ENCODE measurements around the gene STAB2.

Gene STAB2

GRCh38 chr12:103799504-103799856, 212.4 kb downstream of the STAB2 start:
- Histone ChIP-seq H3K9me2 (replicated peaks; ENCODE audit: insufficient read depth, low read length) (no peaks in the 10 kb centered on the region), H3K9me3 (replicated peaks; ENCODE audit: insufficient read depth, low read length) (no peaks in the 10 kb centered on the region), H3K27ac (ENCODE audit: low read length) (no peak overlapping the region), H3K36me3 (replicated peaks; ENCODE audit: insufficient read depth, low read length) (no peaks in the 10 kb centered on the region; the same call in 1 of the 2 replicates), H3F3A (ENCODE audit: insufficient read depth, low read length) (no peaks in the 10 kb centered on the region), H3K79me2 (ENCODE audit: low read length) (no peaks in the 10 kb centered on the region), H4K20me1 (ENCODE audit: insufficient read depth, low read length) (no peaks in the 10 kb centered on the region), H3K4me2 (ENCODE audit: low read depth, low read length) (no peak overlapping the region), H3K27me3 (replicated peaks; ENCODE audit: insufficient read depth, low read length) (no peaks in the 10 kb centered on the region), H2AFZ (ENCODE audit: low read length) (no peak overlapping the region), H3K9ac (ENCODE audit: low read length) (no peak overlapping the region), H3K4me1 (ENCODE audit: low read length) (peaks cover 16% of the 10 kb centered on the region), H3K4me3 (ENCODE audit: low read length) (no peak overlapping the region)
- TF ChIP-seq EZH2phosphoT487 (IDR thresholded peaks at IDR 0.05; ENCODE audit: low read length) (no peak), EZH2 (optimal IDR thresholded peaks at IDR 0.05; ENCODE audit: low read depth, low read length) (no peak), CTCF (IDR thresholded peaks at IDR 0.05; ENCODE audit: low read length) (no peak)
- DNase-seq, result no peak

GRCh38 chr12:103799857-103800771, 213.0 kb downstream of the STAB2 start:
- Histone ChIP-seq H3K4me2 (ENCODE audit: low read depth, low read length) (no peak overlapping the region), H3K9ac (ENCODE audit: low read length) (no peak overlapping the region), H3K9me3 (replicated peaks; ENCODE audit: insufficient read depth, low read length) (no peaks in the 10 kb centered on the region), H3K4me3 (ENCODE audit: low read length) (no peak overlapping the region), H3F3A (ENCODE audit: insufficient read depth, low read length) (no peaks in the 10 kb centered on the region), H2AFZ (ENCODE audit: low read length) (no peak overlapping the region), H4K20me1 (ENCODE audit: insufficient read depth, low read length) (no peaks in the 10 kb centered on the region), H3K4me1 (ENCODE audit: low read length) (peaks cover 16% of the 10 kb centered on the region), H3K27ac (ENCODE audit: low read length) (no peak overlapping the region), H3K9me2 (replicated peaks; ENCODE audit: insufficient read depth, low read length) (no peaks in the 10 kb centered on the region), H3K36me3 (replicated peaks; ENCODE audit: insufficient read depth, low read length) (no peaks in the 10 kb centered on the region; the same call in 1 of the 2 replicates), H3K27me3 (replicated peaks; ENCODE audit: insufficient read depth, low read length) (no peaks in the 10 kb centered on the region), H3K79me2 (ENCODE audit: low read length) (no peaks in the 10 kb centered on the region)
- peak; percentile 51 for DNase-seq
- TF ChIP-seq CTCF (IDR thresholded peaks at IDR 0.05; ENCODE audit: low read length) (no peak), EZH2 (optimal IDR thresholded peaks at IDR 0.05; ENCODE audit: low read depth, low read length) (no peak), EZH2phosphoT487 (IDR thresholded peaks at IDR 0.05; ENCODE audit: low read length) (no peak)

- no peaks in the 10 kb centered on the region for H3K27me3 ChIP-seq (replicated peaks; ENCODE audit: insufficient read depth, low read length)
- no peak overlapping the region for H3K9ac ChIP-seq (ENCODE audit: low read length)
- no peaks in the 10 kb centered on the region for H4K20me1 ChIP-seq (ENCODE audit: insufficient read depth, low read length)
- no peaks in the 10 kb centered on the region for H3K9me2 ChIP-seq (replicated peaks; ENCODE audit: insufficient read depth, low read length)
- H3K27ac ChIP-seq (ENCODE audit: low read length), result no peak overlapping the region
- H3K4me2 ChIP-seq (ENCODE audit: low read depth, low read length), result no peak overlapping the region
- no peaks in the 10 kb centered on the region for H3K9me3 ChIP-seq (replicated peaks; ENCODE audit: insufficient read depth, low read length)
- no peak for TF ChIP-seq EZH2 (optimal IDR thresholded peaks at IDR 0.05; ENCODE audit: low read depth, low read length)
- TF ChIP-seq CTCF (IDR thresholded peaks at IDR 0.05; ENCODE audit: low read length), result no peak
- no peak for TF ChIP-seq EZH2phosphoT487 (IDR thresholded peaks at IDR 0.05; ENCODE audit: low read length)
- H3K4me3 ChIP-seq (ENCODE audit: low read length), result no peak overlapping the region
- no peak overlapping the region for H2AFZ ChIP-seq (ENCODE audit: low read length)
- no peaks in the 10 kb centered on the region; the same call in 1 of the 2 replicates for H3K36me3 ChIP-seq (replicated peaks; ENCODE audit: insufficient read depth, low read length)
- H3K79me2 ChIP-seq (ENCODE audit: low read length), result no peaks in the 10 kb centered on the region
- H3F3A ChIP-seq (ENCODE audit: insufficient read depth, low read length), result no peaks in the 10 kb centered on the region
- H3K4me1 ChIP-seq (ENCODE audit: low read length), result peaks cover 16% of the 10 kb centered on the region
- no peak for DNase-seq
These were observed 214.9 kb downstream of the STAB2 start for GRCh38 chr12:103801709-103802585.
